KMS-11 (cell line): Measurements from ENCODE around the gene SAFB.

Source experiments
- H2AFZ ChIP-seq: fragments of 200-600 bp; sonication (generic); 2 replicates; pipeline ENCODE4 v1.6.1; 2016; ENCODE audit warnings: antibody characterized with exemption, mixed run types, low read depth
- H3K27ac ChIP-seq: fragments of 200-600 bp; sonication (generic); 2 replicates; pipeline ENCODE4 v1.6.1; 2016; ENCODE audit warnings: mild to moderate bottlenecking, mixed run types
- H3K27me3 ChIP-seq: fragments of 200-600 bp; sonication (generic); 2 replicates; pipeline ENCODE4 v1.6.1; 2017; ENCODE audit warnings: mild to moderate bottlenecking, low read depth, mixed run types, moderate library complexity; ENCODE audit not compliant: insufficient read depth
- H3K36me3 ChIP-seq: fragments of 200-600 bp; sonication (generic); 2 replicates; pipeline ENCODE4 v1.6.1; 2017; ENCODE audit warnings: mild to moderate bottlenecking, mixed run types; ENCODE audit not compliant: insufficient read depth
- H3K4me1 ChIP-seq: fragments of 200-600 bp; sonication (generic); 2 replicates; pipeline ENCODE4 v1.6.1; 2016; ENCODE audit warnings: mild to moderate bottlenecking, low read depth, mixed run types; ENCODE audit not compliant: poor library complexity, severe bottlenecking
- H3K4me2 ChIP-seq: fragments of 200-600 bp; sonication (generic); 2 replicates; pipeline ENCODE4 v1.7.0; 2016; ENCODE audit warnings: mild to moderate bottlenecking, mixed run types
- H3K4me3 ChIP-seq: fragments of 200-600 bp; sonication (generic); IDR thresholded peaks from 2 replicates; pipeline ENCODE4 v1.6.1; 2017; ENCODE audit warnings: low read depth, low read length, mixed read lengths; ENCODE audit not compliant: insufficient read depth
- H3K79me2 ChIP-seq: fragments of 200-600 bp; sonication (generic); 2 replicates; pipeline ENCODE4 v1.6.1; 2016; ENCODE audit warnings: low read depth, mixed run types; ENCODE audit not compliant: insufficient read depth
- H3K9ac ChIP-seq: fragments of 200-600 bp; sonication (generic); 2 replicates; pipeline ENCODE4 v1.6.1; 2016; ENCODE audit warnings: mild to moderate bottlenecking, mixed run types
- H4K20me1 ChIP-seq: fragments of 200-600 bp; sonication (generic); 2 replicates; pipeline ENCODE4 v1.6.1; 2016; ENCODE audit warnings: mild to moderate bottlenecking, mixed run types; ENCODE audit not compliant: insufficient read depth
- TF ChIP-seq, protein P1 (sequence below): fragments of 200-600 bp; sonication (generic); conservative IDR thresholded peaks from 2 replicates; pipeline ENCODE4 v1.6.1; 2017; ENCODE audit warnings: low read depth, mild to moderate bottlenecking, antibody characterized with exemption, low read length, moderate library complexity, mixed read lengths

SAFB gene

DNA sequence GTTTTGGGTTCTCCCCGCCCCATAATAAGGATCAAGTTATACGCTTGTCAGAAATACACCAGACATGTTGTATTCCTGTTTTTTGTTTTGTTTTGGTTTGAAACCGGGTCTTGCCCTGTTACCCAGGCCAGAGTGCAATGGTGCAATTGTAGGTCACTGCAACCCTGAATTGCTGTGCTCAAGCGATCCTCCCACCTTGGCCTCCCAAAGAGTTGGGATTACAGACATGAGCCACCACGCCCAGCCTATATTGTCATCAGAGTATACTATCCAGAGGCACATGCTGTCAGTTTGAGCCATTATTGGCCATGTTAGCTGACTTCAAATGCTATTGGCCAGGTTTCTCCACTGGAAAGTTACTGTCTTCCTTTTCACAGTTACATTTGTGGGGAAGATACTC, 9.8 kb downstream of the SAFB start:
- no peak overlapping the region for H3K4me3 ChIP-seq
- H3K4me2 ChIP-seq: no peak overlapping the region
- peaks cover 75% of the 10 kb centered on the region for H4K20me1 ChIP-seq
- H3K79me2 ChIP-seq: peaks cover 94% of the 10 kb centered on the region
- TF ChIP-seq, protein P1, sequence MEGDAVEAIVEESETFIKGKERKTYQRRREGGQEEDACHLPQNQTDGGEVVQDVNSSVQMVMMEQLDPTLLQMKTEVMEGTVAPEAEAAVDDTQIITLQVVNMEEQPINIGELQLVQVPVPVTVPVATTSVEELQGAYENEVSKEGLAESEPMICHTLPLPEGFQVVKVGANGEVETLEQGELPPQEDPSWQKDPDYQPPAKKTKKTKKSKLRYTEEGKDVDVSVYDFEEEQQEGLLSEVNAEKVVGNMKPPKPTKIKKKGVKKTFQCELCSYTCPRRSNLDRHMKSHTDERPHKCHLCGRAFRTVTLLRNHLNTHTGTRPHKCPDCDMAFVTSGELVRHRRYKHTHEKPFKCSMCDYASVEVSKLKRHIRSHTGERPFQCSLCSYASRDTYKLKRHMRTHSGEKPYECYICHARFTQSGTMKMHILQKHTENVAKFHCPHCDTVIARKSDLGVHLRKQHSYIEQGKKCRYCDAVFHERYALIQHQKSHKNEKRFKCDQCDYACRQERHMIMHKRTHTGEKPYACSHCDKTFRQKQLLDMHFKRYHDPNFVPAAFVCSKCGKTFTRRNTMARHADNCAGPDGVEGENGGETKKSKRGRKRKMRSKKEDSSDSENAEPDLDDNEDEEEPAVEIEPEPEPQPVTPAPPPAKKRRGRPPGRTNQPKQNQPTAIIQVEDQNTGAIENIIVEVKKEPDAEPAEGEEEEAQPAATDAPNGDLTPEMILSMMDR: no peak
- H3K27me3 ChIP-seq: no peaks in the 10 kb centered on the region
- H3K4me1 ChIP-seq: peaks cover 40% of the 10 kb centered on the region
- no peak overlapping the region for H3K9ac ChIP-seq
- H2AFZ ChIP-seq: no peak overlapping the region
- peaks cover 5% of the 10 kb centered on the region; the same call in 1 of the 2 replicates for H3K36me3 ChIP-seq
- H3K27ac ChIP-seq: no peak overlapping the region

DNA sequence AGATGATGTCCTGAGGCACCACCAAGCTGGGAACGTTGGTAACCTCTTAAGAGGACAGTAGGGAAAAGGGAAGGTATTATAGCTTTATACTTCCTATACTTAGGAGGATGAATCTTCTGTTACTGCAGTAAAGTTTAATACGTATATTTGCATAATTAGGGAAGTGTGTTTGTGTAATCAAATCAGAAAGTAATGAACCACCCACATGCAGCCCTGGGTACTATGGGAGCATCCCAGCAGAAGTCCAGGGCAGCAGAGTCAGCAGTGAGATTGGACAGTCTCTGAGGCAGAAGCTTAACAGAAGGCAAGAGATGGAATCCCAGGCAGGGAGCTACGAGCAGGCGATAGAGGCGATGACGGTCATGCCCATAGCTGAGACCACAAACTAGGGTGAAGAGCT, 12.5 kb downstream of the SAFB start:
- no peaks in the 10 kb centered on the region; the same call in 1 of the 2 replicates for H3K36me3 ChIP-seq
- H3K27me3 ChIP-seq: no peaks in the 10 kb centered on the region
- H2AFZ ChIP-seq: no peak overlapping the region
- H3K79me2 ChIP-seq: peaks cover 97% of the 10 kb centered on the region
- no peak overlapping the region for H3K27ac ChIP-seq
- H3K9ac ChIP-seq: no peak overlapping the region
- peaks cover 57% of the 10 kb centered on the region for H4K20me1 ChIP-seq
- no peak overlapping the region for H3K4me3 ChIP-seq
- TF ChIP-seq, protein P1: no peak
- H3K4me2 ChIP-seq: no peak overlapping the region
- peaks cover 15% of the 10 kb centered on the region for H3K4me1 ChIP-seq

DNA sequence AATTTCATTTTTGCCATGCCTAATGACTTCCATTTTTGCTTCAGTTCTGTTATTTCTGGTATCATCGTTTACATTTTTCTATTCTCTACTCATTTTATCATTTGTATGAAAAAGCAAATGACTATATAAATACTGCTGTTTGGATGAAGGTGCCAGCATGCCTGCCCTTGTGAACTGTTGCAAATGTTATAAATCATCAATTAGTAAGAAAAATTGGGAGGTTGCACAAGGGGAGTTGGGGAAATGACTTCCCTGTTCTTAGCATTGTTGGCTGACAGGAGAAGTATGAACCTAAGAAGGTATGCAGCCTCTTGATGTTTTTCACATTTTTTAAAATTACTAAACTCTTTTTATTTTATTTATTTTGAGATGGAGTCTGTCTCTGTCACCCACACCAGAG, 15.1 kb downstream of the SAFB start:
- Histone ChIP-seq H4K20me1 (peaks cover 38% of the 10 kb centered on the region), H3K36me3 (no peaks in the 10 kb centered on the region; the same call in 1 of the 2 replicates), H3K4me1 (no peaks in the 10 kb centered on the region)

DNA sequence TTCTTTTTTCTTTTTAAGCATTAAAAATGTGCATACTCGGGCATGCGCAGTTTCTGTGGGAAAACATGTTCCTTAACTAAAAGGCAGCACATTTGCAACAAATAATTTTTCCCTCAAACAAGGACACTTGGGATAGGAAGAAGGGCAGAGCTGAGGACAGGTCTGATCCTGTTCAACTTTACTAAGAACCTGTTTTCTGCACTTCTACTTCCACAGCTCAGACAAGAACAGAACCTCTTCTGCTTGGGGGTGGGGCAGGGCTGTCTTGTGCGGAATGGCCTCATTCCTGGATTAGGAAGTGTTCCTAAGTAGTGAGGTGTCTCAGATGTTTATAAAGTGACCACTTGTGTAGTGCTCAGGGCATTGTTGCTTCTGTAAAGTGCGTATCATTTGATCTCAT, 18.3 kb downstream of the SAFB start:
- Histone ChIP-seq H3K4me3 (no peak overlapping the region), H3K79me2 (peaks cover 89% of the 10 kb centered on the region), H3K4me1 (no peaks in the 10 kb centered on the region), H3K4me2 (no peak overlapping the region), H3K36me3 (peaks cover 24% of the 10 kb centered on the region; the same call in 1 of the 2 replicates), H3K9ac (no peak overlapping the region), H3K27me3 (no peaks in the 10 kb centered on the region), H3K27ac (no peak overlapping the region), H2AFZ (no peak overlapping the region), H4K20me1 (peaks cover 23% of the 10 kb centered on the region)
- TF ChIP-seq, protein P1: no peak

More for the DNA sequence above, 15.1 kb downstream of the SAFB start:
- no peak overlapping the region for H3K4me2 ChIP-seq
- no peak overlapping the region for H3K27ac ChIP-seq
- H2AFZ ChIP-seq: no peak overlapping the region
- H3K79me2 ChIP-seq: peaks cover 89% of the 10 kb centered on the region
- H3K9ac ChIP-seq: no peak overlapping the region
- TF ChIP-seq, protein P1: no peak
- H3K27me3 ChIP-seq: no peaks in the 10 kb centered on the region
- no peak overlapping the region for H3K4me3 ChIP-seq
